ENCODE measurements around the gene GARNL3. TPM values are rescaled to one million over a fixed set of nuclear protein-coding genes. Genes with fewer than 3 reads are reported as not detected.

Gene GARNL3
- total RNA-seq, 1 donor from 2014 or later, result 2.4 TPM

GRCh38 chr9:127241354-127241753 is 23.2 kb upstream of the GARNL3 start:
- DNase-seq, result no peak

- DNase-seq, result peak; percentile 96
Measured at GRCh38 chr9:127244609-127245601, 19.7 kb upstream of the GARNL3 start.

- no peak for DNase-seq
Measured at GRCh38 chr9:127245637-127246164, 18.9 kb upstream of the GARNL3 start.

- DNase-seq, result no peak
Measured at GRCh38 chr9:127248241-127248640, 16.3 kb upstream of the GARNL3 start.

GRCh38 chr9:127249877-127250276 is 14.7 kb upstream of the GARNL3 start:
- no peak for DNase-seq

GRCh38 chr9:127250896-127251391 is 13.6 kb upstream of the GARNL3 start:
- no peak for DNase-seq

GRCh38 chr9:127252410-127253318 is 11.9 kb upstream of the GARNL3 start:
- DNase-seq, result no peak

- DNase-seq, result no peak
Measured at GRCh38 chr9:127253446-127253845, 11.1 kb upstream of the GARNL3 start.

GRCh38 chr9:127255692-127256091 is 8.9 kb upstream of the GARNL3 start:
- no peak for DNase-seq

GRCh38 chr9:127256324-127256723 is 8.2 kb upstream of the GARNL3 start:
- no peak for DNase-seq

GRCh38 chr9:127258606-127259471 is 5.7 kb upstream of the GARNL3 start:
- DNase-seq, result no peak

- DNase-seq, result no peak
Measured at GRCh38 chr9:127262602-127263001, 2.0 kb upstream of the GARNL3 start.

GRCh38 chr9:127263237-127263636 is 1.3 kb upstream of the GARNL3 start:
- DNase-seq, result no peak

- DNase-seq, result no peak
Measured at GRCh38 chr9:127263664-127264063, 910 bp upstream of the GARNL3 start.

- no peak for DNase-seq
Measured at GRCh38 chr9:127267793-127268525, 3.4 kb downstream of the GARNL3 start.

- DNase-seq, result no peak
Measured at GRCh38 chr9:127269449-127269848, 4.9 kb downstream of the GARNL3 start.

- DNase-seq, result no peak
Measured at GRCh38 chr9:127273326-127273725, 8.8 kb downstream of the GARNL3 start.

- DNase-seq, result no peak
Measured at GRCh38 chr9:127277099-127277498, 12.5 kb downstream of the GARNL3 start.

- DNase-seq, result no peak
Measured at GRCh38 chr9:127277770-127278169, 13.2 kb downstream of the GARNL3 start.

GRCh38 chr9:127278372-127278771 is 13.8 kb downstream of the GARNL3 start:
- no peak for DNase-seq

GRCh38 chr9:127279717-127280285 is 15.2 kb downstream of the GARNL3 start:
- no peak for DNase-seq

Data from dermis blood vessel endothelial cell (primary cell).